WI38 (cell line): Measurements from ENCODE around the gene RGS7.
"Not testable (repeated sequence)": the region's sequence is repeated elsewhere in the genome, so short reads cannot be mapped to it uniquely, and the experiment has no call there.

Source experiments
- H3K4me3 ChIP-seq: 2 replicates; pipeline ENCODE4 v1.5.1; 2011; ENCODE audit warnings: low read depth, mild to moderate bottlenecking, control low read depth, low read length
- CTCF ChIP-seq: IDR thresholded peaks from 2 replicates; pipeline ENCODE4 v1.5.1; 2012; ENCODE audit warnings: low read depth, mild to moderate bottlenecking, control low read depth, low read length

Gene RGS7

DNA sequence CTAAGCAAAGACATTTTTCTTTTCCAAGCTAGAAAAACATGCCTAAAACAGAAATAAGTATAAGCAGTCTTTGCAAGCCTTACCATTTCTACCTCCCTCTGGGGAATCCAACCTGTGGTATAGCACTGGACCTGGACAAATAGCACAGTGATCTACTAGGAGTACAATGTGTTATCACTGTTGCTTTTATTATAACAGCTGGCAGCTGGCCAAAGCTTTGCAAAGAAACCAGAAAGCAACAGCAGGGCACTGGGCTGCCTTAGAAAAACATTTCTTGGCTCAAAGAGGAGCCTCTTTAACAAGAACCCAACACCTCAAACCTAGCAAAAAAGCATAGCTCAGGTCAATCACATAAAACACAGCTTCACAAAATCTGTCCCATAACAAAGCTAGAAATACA, 450.5 kb downstream of the RGS7 start:
- H3K4me3 ChIP-seq: no peak overlapping the region
- no peak for TF ChIP-seq CTCF

- H3K4me3 ChIP-seq: no peak overlapping the region
- no peak for TF ChIP-seq CTCF
These were observed 451.7 kb downstream of the RGS7 start for GRCh38 chr1:240905225-240905765.

- not testable (repeated sequence) for H3K4me3 ChIP-seq
These were observed 461.6 kb downstream of the RGS7 start for GRCh38 chr1:240895424-240895823.

GRCh38 chr1:240888787-240889048, 468.3 kb downstream of the RGS7 start:
- TF ChIP-seq CTCF: no peak
- no peak overlapping the region for H3K4me3 ChIP-seq

DNA sequence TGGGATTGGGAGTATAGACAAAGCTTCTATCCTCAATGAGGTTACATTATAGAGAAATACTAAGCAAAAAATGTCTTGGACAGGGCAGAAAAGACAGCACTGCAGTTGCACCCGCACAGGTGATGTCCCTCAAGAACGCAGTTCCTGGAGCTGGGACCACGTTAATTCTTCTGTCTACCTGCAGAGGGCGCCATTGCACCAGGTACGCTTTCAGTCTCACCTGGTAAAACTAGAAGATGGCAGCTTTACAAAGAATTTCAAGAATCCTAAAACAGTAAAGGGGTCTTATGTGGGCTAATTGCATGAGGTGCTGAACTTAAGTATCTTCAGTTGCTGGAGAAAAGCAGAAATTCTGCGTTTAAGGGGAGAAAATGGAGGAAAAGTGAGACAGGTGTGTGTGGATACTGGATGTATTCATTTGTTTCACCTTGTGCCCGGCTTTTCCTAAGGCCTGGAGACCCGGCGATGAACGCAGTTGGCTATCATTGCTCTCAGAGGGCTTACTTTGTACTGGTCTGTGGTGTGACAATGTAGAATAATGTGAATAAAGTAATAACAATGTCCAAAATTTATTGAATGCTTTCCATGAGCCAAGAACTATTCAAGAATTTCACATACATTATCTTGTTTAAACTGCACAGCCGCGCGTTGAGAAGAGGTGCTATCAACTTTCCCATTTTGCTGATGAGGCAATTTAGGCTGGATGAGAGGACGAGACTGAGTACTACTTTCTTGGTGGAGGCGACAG, 468.8 kb downstream of the RGS7 start:
- peak; percentile 73 for TF ChIP-seq CTCF
- no peak overlapping the region for H3K4me3 ChIP-seq

DNA sequence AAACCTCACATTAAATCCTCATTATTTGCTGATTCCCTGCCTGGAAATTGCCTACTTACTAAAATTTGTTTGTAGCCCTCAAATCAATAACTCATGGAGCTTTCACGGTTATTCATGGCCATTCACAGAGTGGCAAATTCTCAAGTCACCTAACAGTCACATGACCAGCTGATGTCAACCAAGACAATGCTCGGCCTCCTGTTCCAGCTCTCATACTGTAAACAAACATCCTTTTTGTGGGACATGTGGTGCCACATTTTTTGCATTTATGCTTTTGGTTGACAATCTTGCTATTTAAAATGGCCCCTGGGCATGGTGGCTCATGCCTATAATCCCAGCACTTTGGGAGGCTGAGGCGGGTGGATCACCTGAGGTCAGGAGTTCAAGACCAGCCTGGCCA, 473.5 kb downstream of the RGS7 start:
- no peak overlapping the region for H3K4me3 ChIP-seq
- TF ChIP-seq CTCF: no peak

- not testable (repeated sequence) for H3K4me3 ChIP-seq
These were observed 474.2 kb downstream of the RGS7 start for GRCh38 chr1:240882656-240883308.

DNA sequence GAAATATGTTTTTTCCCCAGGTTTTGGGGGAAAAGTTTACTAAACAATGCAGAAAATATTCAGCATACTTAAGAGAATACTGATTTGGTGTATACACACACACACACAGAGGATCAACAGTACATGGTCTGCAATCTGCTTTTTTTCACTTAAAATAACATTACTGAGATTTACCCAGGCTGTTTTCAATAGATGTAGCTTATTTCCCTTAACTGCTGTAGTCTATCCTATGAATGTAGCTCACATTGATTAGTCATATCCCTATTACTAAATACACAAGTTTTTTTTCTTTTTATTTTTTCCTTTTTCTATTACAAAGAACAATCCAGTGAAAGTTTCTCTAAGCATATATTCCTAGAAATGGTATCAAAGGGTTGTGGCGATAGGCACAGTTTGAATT, 478.4 kb downstream of the RGS7 start:
- TF ChIP-seq CTCF: no peak
- no peak overlapping the region for H3K4me3 ChIP-seq
